ENCODE results near the gene ANKRD12.

Gene ANKRD12

DNA sequence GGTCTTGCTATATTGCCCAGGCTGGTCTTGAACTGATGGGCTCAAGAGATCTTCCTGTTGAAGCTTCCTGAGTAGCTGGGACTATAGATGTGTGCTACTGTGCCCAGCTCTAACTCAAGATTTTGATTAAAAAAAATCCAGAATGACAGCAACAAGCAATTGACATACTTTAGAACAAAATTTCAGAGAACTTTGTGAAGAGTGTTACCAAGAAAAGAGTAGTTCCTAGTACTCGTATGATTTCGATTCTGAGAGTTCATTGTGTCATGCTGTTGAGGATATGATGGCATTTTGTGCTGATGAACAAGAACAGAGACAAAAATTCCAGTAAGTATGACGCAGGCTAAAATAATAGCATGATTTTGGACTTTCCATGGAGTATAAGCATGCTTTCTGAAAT, 107.8 kb downstream of the ANKRD12 start:
- H2AFZ ChIP-seq (ENCODE audit: low read length), result no peak overlapping the region
- no peak for TF ChIP-seq EZH2 (IDR thresholded peaks at IDR 0.05; ENCODE audit: borderline replicate concordance, low read length)
- TF ChIP-seq, protein P1, sequence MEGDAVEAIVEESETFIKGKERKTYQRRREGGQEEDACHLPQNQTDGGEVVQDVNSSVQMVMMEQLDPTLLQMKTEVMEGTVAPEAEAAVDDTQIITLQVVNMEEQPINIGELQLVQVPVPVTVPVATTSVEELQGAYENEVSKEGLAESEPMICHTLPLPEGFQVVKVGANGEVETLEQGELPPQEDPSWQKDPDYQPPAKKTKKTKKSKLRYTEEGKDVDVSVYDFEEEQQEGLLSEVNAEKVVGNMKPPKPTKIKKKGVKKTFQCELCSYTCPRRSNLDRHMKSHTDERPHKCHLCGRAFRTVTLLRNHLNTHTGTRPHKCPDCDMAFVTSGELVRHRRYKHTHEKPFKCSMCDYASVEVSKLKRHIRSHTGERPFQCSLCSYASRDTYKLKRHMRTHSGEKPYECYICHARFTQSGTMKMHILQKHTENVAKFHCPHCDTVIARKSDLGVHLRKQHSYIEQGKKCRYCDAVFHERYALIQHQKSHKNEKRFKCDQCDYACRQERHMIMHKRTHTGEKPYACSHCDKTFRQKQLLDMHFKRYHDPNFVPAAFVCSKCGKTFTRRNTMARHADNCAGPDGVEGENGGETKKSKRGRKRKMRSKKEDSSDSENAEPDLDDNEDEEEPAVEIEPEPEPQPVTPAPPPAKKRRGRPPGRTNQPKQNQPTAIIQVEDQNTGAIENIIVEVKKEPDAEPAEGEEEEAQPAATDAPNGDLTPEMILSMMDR (IDR thresholded peaks at IDR 0.05; ENCODE audit: low read length), result no peak
- H3K4me2 ChIP-seq (ENCODE audit: low read length), result no peak overlapping the region
- H3F3A ChIP-seq (ENCODE audit: insufficient read depth, low read length), result no peaks in the 10 kb centered on the region
- no peak overlapping the region for H3K27ac ChIP-seq (ENCODE audit: low read depth, low read length, poor library complexity, severe bottlenecking)
- no peaks in the 10 kb centered on the region for H3K79me2 ChIP-seq (ENCODE audit: insufficient read depth, low read length)
- no peak overlapping the region for H3K9ac ChIP-seq (ENCODE audit: low read length)
- H3K4me1 ChIP-seq (ENCODE audit: insufficient read depth, low read length, severe bottlenecking), result no peaks in the 10 kb centered on the region
- no peaks in the 10 kb centered on the region for H3K9me2 ChIP-seq (ENCODE audit: low read depth, low read length)
- no peaks in the 10 kb centered on the region for H4K20me1 ChIP-seq (ENCODE audit: insufficient read depth, low read length)
- no peak overlapping the region for H3K4me3 ChIP-seq (ENCODE audit: low read depth, low read length, poor library complexity, severe bottlenecking)
- no peaks in the 10 kb centered on the region for H3K9me3 ChIP-seq (ENCODE audit: low read length)
- H3K36me3 ChIP-seq (ENCODE audit: insufficient read depth, low read length), result peaks cover 9% of the 10 kb centered on the region; the same call in 1 of the 2 replicates
- H3K27me3 ChIP-seq (ENCODE audit: insufficient read depth, low read length), result no peaks in the 10 kb centered on the region

DNA sequence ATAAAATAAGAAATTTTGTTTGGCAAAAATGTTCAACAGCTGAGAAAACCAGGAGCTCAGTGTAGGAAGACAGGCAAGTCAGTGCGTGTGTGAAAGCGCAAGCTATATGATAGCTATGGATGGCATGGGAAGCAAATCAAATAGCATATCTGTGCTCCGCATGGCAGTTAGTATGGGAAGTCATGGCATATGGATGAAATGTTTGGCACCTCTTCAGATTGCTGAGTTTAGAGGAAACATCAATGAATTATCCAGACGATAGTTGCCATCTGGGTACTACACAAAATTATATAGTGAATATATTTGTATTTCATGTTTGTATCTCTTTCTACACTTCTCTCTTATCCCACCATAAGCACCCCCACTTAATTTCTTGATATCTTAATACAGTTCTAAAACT, 112.1 kb downstream of the ANKRD12 start:
- Histone ChIP-seq H4K20me1 (ENCODE audit: insufficient read depth, low read length) (no peaks in the 10 kb centered on the region), H3F3A (ENCODE audit: insufficient read depth, low read length) (no peaks in the 10 kb centered on the region), H3K27me3 (ENCODE audit: insufficient read depth, low read length) (no peaks in the 10 kb centered on the region), H3K9me2 (ENCODE audit: low read depth, low read length) (no peaks in the 10 kb centered on the region), H3K27ac (ENCODE audit: low read depth, low read length, poor library complexity, severe bottlenecking) (no peak overlapping the region), H3K4me3 (ENCODE audit: low read depth, low read length, poor library complexity, severe bottlenecking) (no peak overlapping the region), H2AFZ (ENCODE audit: low read length) (no peak overlapping the region), H3K9me3 (ENCODE audit: low read length) (no peaks in the 10 kb centered on the region), H3K9ac (ENCODE audit: low read length) (no peak overlapping the region), H3K79me2 (ENCODE audit: insufficient read depth, low read length) (no peaks in the 10 kb centered on the region), H3K36me3 (ENCODE audit: insufficient read depth, low read length) (peaks cover 12% of the 10 kb centered on the region), H3K4me1 (ENCODE audit: insufficient read depth, low read length, severe bottlenecking) (no peaks in the 10 kb centered on the region), H3K4me2 (ENCODE audit: low read length) (no peak overlapping the region)
- TF ChIP-seq EZH2 (IDR thresholded peaks at IDR 0.05; ENCODE audit: borderline replicate concordance, low read length), result no peak
- TF ChIP-seq, protein P1 (IDR thresholded peaks at IDR 0.05; ENCODE audit: low read length), result no peak

DNA sequence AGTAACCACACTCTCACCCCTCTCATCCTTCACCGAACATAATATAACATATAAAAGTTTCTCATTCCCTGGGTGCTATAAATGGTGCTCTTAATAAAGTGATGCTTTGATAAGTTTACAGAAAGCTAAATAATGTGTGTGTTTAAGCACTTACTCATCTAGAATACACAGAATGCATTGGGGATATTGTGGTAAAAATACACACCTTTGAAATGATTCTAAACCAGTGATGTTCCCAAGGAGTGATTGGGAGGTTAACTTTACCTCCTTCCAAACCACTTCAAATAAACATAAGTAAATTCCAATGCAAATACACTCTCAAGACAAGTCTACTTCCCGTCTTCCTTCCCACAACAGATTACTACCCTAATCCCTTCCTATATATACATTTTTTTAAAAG, 112.7 kb downstream of the ANKRD12 start:
- no peaks in the 10 kb centered on the region for H4K20me1 ChIP-seq (ENCODE audit: insufficient read depth, low read length)
- H3K4me1 ChIP-seq (ENCODE audit: insufficient read depth, low read length, severe bottlenecking), result no peaks in the 10 kb centered on the region
- H3K27me3 ChIP-seq (ENCODE audit: insufficient read depth, low read length), result no peaks in the 10 kb centered on the region
- TF ChIP-seq, protein P1 (IDR thresholded peaks at IDR 0.05; ENCODE audit: low read length), result no peak
- no peak for TF ChIP-seq EZH2 (IDR thresholded peaks at IDR 0.05; ENCODE audit: borderline replicate concordance, low read length)
- H3K9me2 ChIP-seq (ENCODE audit: low read depth, low read length), result no peaks in the 10 kb centered on the region
- no peak overlapping the region for H3K4me2 ChIP-seq (ENCODE audit: low read length)
- H3K27ac ChIP-seq (ENCODE audit: low read depth, low read length, poor library complexity, severe bottlenecking), result no peak overlapping the region
- no peaks in the 10 kb centered on the region for H3F3A ChIP-seq (ENCODE audit: insufficient read depth, low read length)
- peaks cover 17% of the 10 kb centered on the region for H3K36me3 ChIP-seq (ENCODE audit: insufficient read depth, low read length)
- no peaks in the 10 kb centered on the region for H3K9me3 ChIP-seq (ENCODE audit: low read length)
- H2AFZ ChIP-seq (ENCODE audit: low read length), result no peak overlapping the region
- no peak overlapping the region for H3K4me3 ChIP-seq (ENCODE audit: low read depth, low read length, poor library complexity, severe bottlenecking)
- no peak overlapping the region for H3K9ac ChIP-seq (ENCODE audit: low read length)
- no peaks in the 10 kb centered on the region for H3K79me2 ChIP-seq (ENCODE audit: insufficient read depth, low read length)

Data from OCI-LY1 (cell line).